Glomerular visceral epithelial cell (primary cell): Measurements from ENCODE around the gene FGFR2.

Source experiments
- DNase-seq: peaks from one replicate; pipeline ENCODE4 v3.0.0-alpha.2; 2016; ENCODE audit errors: extremely low spot score

FGFR2 gene

GRCh38 chr10:121553511-121554264, 44.6 kb downstream of the FGFR2 start:
- DNase-seq, result no peak

GRCh38 chr10:121552746-121553145, 45.5 kb downstream of the FGFR2 start:
- no peak for DNase-seq

- no peak for DNase-seq
Observed at GRCh38 chr10:121551210-121551885, 46.9 kb downstream of the FGFR2 start.

DNA sequence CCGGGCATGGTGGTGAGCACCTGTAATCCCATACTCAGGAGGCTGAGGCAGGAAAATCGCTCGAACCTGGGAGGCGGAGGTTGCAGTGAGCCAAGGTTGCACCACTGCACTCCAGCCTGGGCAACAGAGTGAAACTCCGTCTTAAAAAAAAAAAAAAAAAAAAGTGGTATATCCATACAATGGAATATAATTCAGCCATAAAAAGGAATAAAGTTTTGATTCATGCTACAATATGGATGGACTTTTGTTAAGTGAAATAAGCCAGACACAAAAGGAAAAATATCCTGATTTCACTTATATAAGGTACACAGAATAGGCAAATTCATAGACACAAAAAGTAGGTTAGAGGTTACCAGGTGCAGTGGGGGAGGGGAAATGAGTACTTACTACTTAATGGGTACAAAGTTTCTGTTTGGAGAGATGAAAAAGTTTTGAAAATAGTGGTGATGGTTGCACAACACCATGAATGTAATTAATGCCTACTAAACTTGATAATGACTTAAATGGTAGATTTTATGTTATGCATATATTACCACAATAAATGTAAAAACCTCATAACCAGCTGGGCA, 53.9 kb downstream of the FGFR2 start:
- no peak for DNase-seq

DNA sequence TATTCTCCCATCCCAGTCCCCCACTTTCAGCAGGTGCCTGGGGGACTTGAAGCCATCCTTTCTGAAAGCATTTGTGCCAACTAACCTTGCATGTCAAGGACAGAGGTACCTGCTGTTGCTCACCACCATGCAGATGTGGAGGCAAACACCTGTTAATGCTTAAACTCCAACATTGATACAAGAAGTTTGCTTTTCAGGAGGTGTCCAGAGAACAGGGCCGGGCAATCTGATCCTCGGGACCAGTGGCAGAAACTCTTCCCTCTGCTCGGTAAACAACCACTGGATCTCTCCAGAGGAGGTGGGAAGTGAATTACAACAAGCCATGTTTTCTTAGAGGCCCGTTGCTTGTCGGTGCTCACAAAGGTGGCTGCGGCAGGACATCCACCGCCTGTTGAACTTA, 54.7 kb downstream of the FGFR2 start:
- no peak for DNase-seq

- DNase-seq, result no peak
Observed at GRCh38 chr10:121541450-121542120, 56.7 kb downstream of the FGFR2 start.

- no peak for DNase-seq
Observed at GRCh38 chr10:121540732-121541395, 57.4 kb downstream of the FGFR2 start.

DNA sequence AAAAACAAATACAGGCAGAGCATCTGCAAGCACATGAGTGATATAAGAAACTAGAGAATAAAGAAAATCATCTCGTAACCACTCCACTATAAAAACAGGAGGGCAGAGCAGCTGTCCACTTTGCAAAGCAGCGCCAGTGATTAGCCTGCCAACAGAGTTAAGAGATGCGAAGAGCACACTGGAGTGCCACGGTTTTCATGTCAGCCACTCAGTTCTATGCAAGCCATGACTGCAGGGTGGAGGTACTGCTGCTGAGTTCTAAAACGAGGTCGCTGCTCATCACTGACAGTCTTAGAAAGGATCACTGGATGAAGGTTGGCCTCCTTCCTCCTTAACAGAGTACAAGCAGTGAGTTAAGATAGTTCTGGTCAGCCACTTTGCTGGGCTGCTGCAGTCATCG, 58.5 kb downstream of the FGFR2 start:
- no peak for DNase-seq

GRCh38 chr10:121536310-121536913, 61.8 kb downstream of the FGFR2 start:
- DNase-seq, result no peak

DNA sequence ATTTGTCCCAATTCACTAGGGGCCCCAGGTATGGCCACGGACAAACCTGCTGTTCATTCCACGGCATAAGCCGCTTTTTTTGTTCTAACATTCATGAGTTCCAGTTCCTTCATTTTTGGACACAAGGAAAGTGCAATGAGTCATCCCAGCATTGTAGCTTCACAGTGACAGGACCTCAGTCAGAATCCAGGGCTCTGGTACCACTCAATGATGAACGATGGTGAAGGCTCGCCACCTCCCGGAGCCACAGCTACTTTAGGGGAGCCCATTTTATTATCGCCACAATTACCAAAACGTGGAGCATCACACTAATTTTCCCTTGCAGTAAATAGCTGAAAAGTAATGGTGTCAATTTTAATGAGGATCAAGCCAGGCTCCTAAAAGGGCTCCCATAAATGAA, 62.9 kb downstream of the FGFR2 start:
- DNase-seq, result no peak

- no peak for DNase-seq
Observed at GRCh38 chr10:121532292-121532864, 65.9 kb downstream of the FGFR2 start.

DNA sequence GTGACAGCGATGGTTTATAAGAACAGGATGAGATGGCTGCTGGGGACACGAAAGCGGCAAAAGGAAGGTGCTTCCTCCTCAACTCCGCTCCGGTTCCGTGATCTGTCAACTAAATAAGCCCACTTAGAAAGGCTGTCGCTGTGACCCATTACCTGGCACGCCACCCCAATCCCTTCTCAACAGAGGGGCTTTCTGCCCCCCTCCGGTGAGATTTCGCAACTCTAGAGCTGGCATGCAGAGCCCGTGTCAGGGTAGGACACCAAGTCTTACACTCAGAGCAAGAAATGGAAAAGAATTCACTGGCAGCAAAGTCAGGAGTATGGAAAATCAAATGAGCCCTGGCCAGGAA, 66.4 kb downstream of the FGFR2 start:
- no peak for DNase-seq

- no peak for DNase-seq
Observed at GRCh38 chr10:121531076-121531829, 67.0 kb downstream of the FGFR2 start.

DNA sequence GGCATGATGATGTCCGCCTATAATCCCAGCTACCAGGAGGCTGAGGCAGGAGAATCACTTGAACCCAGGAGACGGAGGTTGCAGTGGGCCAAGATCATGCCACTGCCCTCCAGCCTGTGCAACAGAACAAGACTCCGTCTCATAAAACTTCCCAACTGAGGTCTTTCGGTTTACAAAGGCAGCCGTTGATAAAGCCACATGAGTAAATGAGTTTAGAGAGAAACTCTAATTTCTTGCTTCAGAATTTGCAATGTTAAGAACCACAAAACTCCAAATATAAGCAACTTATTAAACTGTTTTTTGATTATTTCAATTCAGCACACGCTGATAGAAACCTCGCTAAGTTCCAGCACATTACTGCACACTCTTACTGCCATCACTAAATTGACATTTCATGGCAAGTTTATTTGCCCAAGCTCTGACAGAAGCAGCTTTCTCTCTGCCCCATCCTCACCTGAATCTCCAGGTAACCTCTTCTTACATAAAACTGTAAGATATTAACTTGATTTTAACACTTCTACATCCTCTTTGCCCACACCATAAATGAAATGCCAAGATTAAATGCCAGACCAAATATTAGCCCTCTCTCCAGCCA, 67.7 kb downstream of the FGFR2 start:
- no peak for DNase-seq

GRCh38 chr10:121527690-121528089, 70.6 kb downstream of the FGFR2 start:
- DNase-seq, result no peak

GRCh38 chr10:121526801-121527221, 71.4 kb downstream of the FGFR2 start:
- no peak for DNase-seq

GRCh38 chr10:121526135-121526790, 72.0 kb downstream of the FGFR2 start:
- no peak for DNase-seq

- no peak for DNase-seq
Observed at GRCh38 chr10:121525251-121526134, 72.8 kb downstream of the FGFR2 start.
